ENCODE data around the gene SPAG9. TPM values are rescaled to one million over a fixed set of nuclear protein-coding genes. Genes with fewer than 3 reads are reported as not detected.

The SPAG9 gene
- total RNA-seq, 1 donor from 2014 or later: 93.2 TPM

GRCh38 chr17:50939795-50940684 lies 180.6 kb downstream of the SPAG9 start:
- DNase-seq (ENCODE audit: low read depth): no peak

GRCh38 chr17:50939542-50939794 lies 181.2 kb downstream of the SPAG9 start:
- no peak for DNase-seq (ENCODE audit: low read depth)

GRCh38 chr17:50938821-50939541 lies 181.7 kb downstream of the SPAG9 start:
- DNase-seq (ENCODE audit: low read depth): peak; percentile 48

GRCh38 chr17:50935996-50936266 lies 184.7 kb downstream of the SPAG9 start:
- DNase-seq (ENCODE audit: low read depth): no peak

GRCh38 chr17:50935221-50935995 lies 185.3 kb downstream of the SPAG9 start:
- peak; percentile 99 for DNase-seq (ENCODE audit: low read depth)

GRCh38 chr17:50934672-50935220 lies 185.9 kb downstream of the SPAG9 start:
- no peak for DNase-seq (ENCODE audit: low read depth)

GRCh38 chr17:50934161-50934560 lies 186.5 kb downstream of the SPAG9 start:
- DNase-seq (ENCODE audit: low read depth): no peak

GRCh38 chr17:50931144-50931908 lies 189.3 kb downstream of the SPAG9 start:
- DNase-seq (ENCODE audit: low read depth): peak; percentile 93

- no peak for DNase-seq (ENCODE audit: low read depth)
Observed at GRCh38 chr17:50928646-50929045, 192.0 kb downstream of the SPAG9 start.

- no peak for DNase-seq (ENCODE audit: low read depth)
Observed at GRCh38 chr17:50927287-50927686, 193.4 kb downstream of the SPAG9 start.

GRCh38 chr17:50926523-50926922 lies 194.1 kb downstream of the SPAG9 start:
- peak; percentile 76 for DNase-seq (ENCODE audit: low read depth)

- no peak for DNase-seq (ENCODE audit: low read depth)
Observed at GRCh38 chr17:50925296-50925891, 195.3 kb downstream of the SPAG9 start.

GRCh38 chr17:50924800-50925199 lies 195.9 kb downstream of the SPAG9 start:
- DNase-seq (ENCODE audit: low read depth): no peak

- DNase-seq (ENCODE audit: low read depth): no peak
Observed at GRCh38 chr17:50924300-50924699, 196.4 kb downstream of the SPAG9 start.

- no peak for DNase-seq (ENCODE audit: low read depth)
Observed at GRCh38 chr17:50923611-50924010, 197.1 kb downstream of the SPAG9 start.

GRCh38 chr17:50922721-50923405 lies 197.8 kb downstream of the SPAG9 start:
- no peak for DNase-seq (ENCODE audit: low read depth)

GRCh38 chr17:50922107-50922506 lies 198.6 kb downstream of the SPAG9 start:
- peak; percentile 66 for DNase-seq (ENCODE audit: low read depth)

GRCh38 chr17:50920891-50921586 lies 199.6 kb downstream of the SPAG9 start:
- DNase-seq (ENCODE audit: low read depth): no peak

- DNase-seq (ENCODE audit: low read depth): no peak
Observed at GRCh38 chr17:50920041-50920410, 200.6 kb downstream of the SPAG9 start.
